Mesenteric fat pad (tissue), 1 donor: ENCODE data around the gene SCN11A. TPM values are rescaled to one million over a fixed set of nuclear protein-coding genes. Genes with fewer than 3 reads are reported as not detected.
"Not testable (repeated sequence)": the region's sequence is repeated elsewhere in the genome, so short reads cannot be mapped to it uniquely, and the experiment has no call there.

Source experiments
- DNase-seq: peaks from one replicate; pipeline ENCODE4 v3.0.0-alpha.2; 2020; ENCODE audit warnings: low spot score
- total RNA-seq: library from RNA; stranded (reverse); fragmentation: NEBNext Ultra II Directional; extraction: Animal tissue kit (Norgen Biotek cat#: 25700); gene quantifications from one replicate; pipeline ENCODE4 v1.2.1, GENCODE V29; 2021
- donor health status: DM: yes; HTN: yes; CAD: no.

The SCN11A gene
- total RNA-seq, 1 donor from 2014 or later: 0.32 TPM

GRCh38 chr3:39067286-39067685 lies 15.5 kb upstream of the SCN11A start:
- no peak for DNase-seq

- no peak for DNase-seq
Measured at GRCh38 chr3:39065197-39065596, 13.5 kb upstream of the SCN11A start.

- DNase-seq: no peak
Measured at GRCh38 chr3:39064646-39065045, 12.9 kb upstream of the SCN11A start.

- no peak for DNase-seq
Measured at GRCh38 chr3:39063143-39063542, 11.4 kb upstream of the SCN11A start.

GRCh38 chr3:39062180-39062579 lies 10.4 kb upstream of the SCN11A start:
- DNase-seq: no peak

GRCh38 chr3:39061228-39061627 lies 9.5 kb upstream of the SCN11A start:
- not testable (repeated sequence) for DNase-seq

GRCh38 chr3:39056151-39056550 lies 4.4 kb upstream of the SCN11A start:
- DNase-seq: no peak

- no peak for DNase-seq
Measured at GRCh38 chr3:39053696-39054095, 2.0 kb upstream of the SCN11A start.

GRCh38 chr3:39052583-39052982 lies 839 bp upstream of the SCN11A start:
- no peak for DNase-seq

- DNase-seq: no peak
Measured at GRCh38 chr3:39050029-39050428, 1.7 kb downstream of the SCN11A start.

GRCh38 chr3:39038165-39038564 lies 13.6 kb downstream of the SCN11A start:
- no peak for DNase-seq

- no peak for DNase-seq
Measured at GRCh38 chr3:39029556-39029955, 22.2 kb downstream of the SCN11A start.

- DNase-seq: no peak
Measured at GRCh38 chr3:39028546-39028945, 23.2 kb downstream of the SCN11A start.

GRCh38 chr3:39025222-39025970 lies 26.3 kb downstream of the SCN11A start:
- no peak for DNase-seq

GRCh38 chr3:39024497-39024896 lies 27.2 kb downstream of the SCN11A start:
- DNase-seq: no peak

GRCh38 chr3:39022286-39022630 lies 29.5 kb downstream of the SCN11A start:
- DNase-seq: no peak

- DNase-seq: no peak
Measured at GRCh38 chr3:39021465-39022285, 30.1 kb downstream of the SCN11A start.

- DNase-seq: no peak
Measured at GRCh38 chr3:39021029-39021428, 30.7 kb downstream of the SCN11A start.

- no peak for DNase-seq
Measured at GRCh38 chr3:39019299-39019698, 32.4 kb downstream of the SCN11A start.

GRCh38 chr3:39015418-39015817 lies 36.3 kb downstream of the SCN11A start:
- DNase-seq: no peak

- DNase-seq: no peak
Measured at GRCh38 chr3:39013921-39014509, 37.7 kb downstream of the SCN11A start.

GRCh38 chr3:39013289-39013688 lies 38.5 kb downstream of the SCN11A start:
- no peak for DNase-seq
